ENCODE data around the gene PITPNB. TPM values are rescaled to one million over a fixed set of nuclear protein-coding genes. Genes with fewer than 3 reads are reported as not detected.

Gene PITPNB
- total and polyA plus RNA-seq, 2 of the 13 experiments (the other 11 are each of a cell fraction or from before 2014, with no cell fraction given): 17.0 to 30.1 TPM

DNA sequence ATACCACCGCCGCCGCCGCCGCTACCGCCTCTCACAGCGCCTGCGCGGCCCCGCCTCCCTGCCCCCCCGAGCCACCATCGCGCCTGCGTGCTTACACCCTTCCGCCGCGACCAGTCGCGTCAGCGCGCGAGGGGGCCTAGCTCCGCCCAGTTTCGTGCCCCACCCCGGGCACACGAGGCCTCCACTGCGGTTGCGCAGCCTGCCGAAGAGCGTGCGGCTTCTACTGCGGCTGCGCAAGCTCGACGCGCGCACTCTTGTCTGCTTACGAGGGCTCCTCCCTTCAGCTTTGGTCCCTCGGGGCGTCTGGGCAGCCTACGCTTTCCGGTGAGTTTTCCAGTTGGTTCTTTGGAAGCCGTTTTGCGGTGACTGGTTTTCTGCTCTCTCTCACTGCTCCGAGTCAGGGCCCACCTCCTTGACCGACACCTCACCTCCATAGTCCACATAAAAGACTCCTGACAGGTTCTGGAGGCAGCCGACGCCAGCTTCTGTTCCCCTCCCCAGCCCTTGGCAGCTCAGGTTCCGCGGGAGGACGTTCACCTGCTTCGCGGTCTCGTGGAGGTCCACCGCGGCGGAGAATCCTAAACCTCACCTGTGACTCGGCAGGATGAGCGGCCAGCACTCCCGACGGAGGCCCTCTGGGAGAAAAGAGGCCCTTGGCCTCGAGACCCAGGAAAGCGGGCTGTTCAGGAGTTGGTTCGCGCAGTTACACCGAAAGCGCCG is at the start of gene PITPNB (continued):
- TF ChIP-seq, protein P1, sequence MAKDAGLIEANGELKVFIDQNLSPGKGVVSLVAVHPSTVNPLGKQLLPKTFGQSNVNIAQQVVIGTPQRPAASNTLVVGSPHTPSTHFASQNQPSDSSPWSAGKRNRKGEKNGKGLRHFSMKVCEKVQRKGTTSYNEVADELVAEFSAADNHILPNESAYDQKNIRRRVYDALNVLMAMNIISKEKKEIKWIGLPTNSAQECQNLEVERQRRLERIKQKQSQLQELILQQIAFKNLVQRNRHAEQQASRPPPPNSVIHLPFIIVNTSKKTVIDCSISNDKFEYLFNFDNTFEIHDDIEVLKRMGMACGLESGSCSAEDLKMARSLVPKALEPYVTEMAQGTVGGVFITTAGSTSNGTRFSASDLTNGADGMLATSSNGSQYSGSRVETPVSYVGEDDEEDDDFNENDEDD (CRISPR knock-in tag; IDR thresholded peaks at IDR 0.05; ENCODE audit: borderline replicate concordance): peak; percentile 78; the same call in 1 of the 2 replicates
- peak; percentile 62 for TF ChIP-seq GABPA (IDR thresholded peaks at IDR 0.05; ENCODE audit: low read depth, low read length)
- TF ChIP-seq GABPA (CRISPR knock-in tag; IDR thresholded peaks at IDR 0.05; ENCODE audit: low read depth): peak; percentile 75
- no peak for TF ChIP-seq EHMT2 (IDR thresholded peaks at IDR 0.05; ENCODE audit: borderline replicate concordance, low read depth, low read length)
- TF ChIP-seq, protein P2, sequence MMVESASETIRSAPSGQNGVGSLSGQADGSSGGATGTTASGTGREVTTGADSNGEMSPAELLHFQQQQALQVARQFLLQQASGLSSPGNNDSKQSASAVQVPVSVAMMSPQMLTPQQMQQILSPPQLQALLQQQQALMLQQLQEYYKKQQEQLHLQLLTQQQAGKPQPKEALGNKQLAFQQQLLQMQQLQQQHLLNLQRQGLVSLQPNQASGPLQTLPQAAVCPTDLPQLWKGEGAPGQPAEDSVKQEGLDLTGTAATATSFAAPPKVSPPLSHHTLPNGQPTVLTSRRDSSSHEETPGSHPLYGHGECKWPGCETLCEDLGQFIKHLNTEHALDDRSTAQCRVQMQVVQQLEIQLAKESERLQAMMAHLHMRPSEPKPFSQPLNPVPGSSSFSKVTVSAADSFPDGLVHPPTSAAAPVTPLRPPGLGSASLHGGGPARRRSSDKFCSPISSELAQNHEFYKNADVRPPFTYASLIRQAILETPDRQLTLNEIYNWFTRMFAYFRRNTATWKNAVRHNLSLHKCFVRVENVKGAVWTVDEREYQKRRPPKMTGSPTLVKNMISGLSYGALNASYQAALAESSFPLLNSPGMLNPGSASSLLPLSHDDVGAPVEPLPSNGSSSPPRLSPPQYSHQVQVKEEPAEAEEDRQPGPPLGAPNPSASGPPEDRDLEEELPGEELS (CRISPR knock-in tag; IDR thresholded peaks at IDR 0.05): no peak
- TF ChIP-seq MXI1 (IDR thresholded peaks at IDR 0.05; ENCODE audit: borderline replicate concordance, low read depth, low read length): peak; percentile 77; the same call in 1 of the 3 replicates
- no peak for TF ChIP-seq TRIM24 (CRISPR knock-in tag; IDR thresholded peaks at IDR 0.05)
- no peak for TF ChIP-seq NCOA2 (CRISPR knock-in tag; IDR thresholded peaks at IDR 0.05)
- no peak for TF ChIP-seq JARID2 (CRISPR knock-in tag; IDR thresholded peaks at IDR 0.05; ENCODE audit: insufficient replicate concordance)
- no peak for TF ChIP-seq PPARG (CRISPR knock-in tag; conservative IDR thresholded peaks at IDR 0.05)
- no peak for TF ChIP-seq RAD51 (IDR thresholded peaks at IDR 0.05; ENCODE audit: borderline replicate concordance)
- no peak for TF ChIP-seq RCOR2 (CRISPR knock-in tag; IDR thresholded peaks at IDR 0.05)
- TF ChIP-seq MEF2D (CRISPR knock-in tag; IDR thresholded peaks at IDR 0.05): peak; percentile 33; the same call in 1 of the 2 replicates
- no peak for TF ChIP-seq ZNF350 (CRISPR knock-in tag; IDR thresholded peaks at IDR 0.05; ENCODE audit: borderline replicate concordance, low read depth)
- TF ChIP-seq, protein P3, sequence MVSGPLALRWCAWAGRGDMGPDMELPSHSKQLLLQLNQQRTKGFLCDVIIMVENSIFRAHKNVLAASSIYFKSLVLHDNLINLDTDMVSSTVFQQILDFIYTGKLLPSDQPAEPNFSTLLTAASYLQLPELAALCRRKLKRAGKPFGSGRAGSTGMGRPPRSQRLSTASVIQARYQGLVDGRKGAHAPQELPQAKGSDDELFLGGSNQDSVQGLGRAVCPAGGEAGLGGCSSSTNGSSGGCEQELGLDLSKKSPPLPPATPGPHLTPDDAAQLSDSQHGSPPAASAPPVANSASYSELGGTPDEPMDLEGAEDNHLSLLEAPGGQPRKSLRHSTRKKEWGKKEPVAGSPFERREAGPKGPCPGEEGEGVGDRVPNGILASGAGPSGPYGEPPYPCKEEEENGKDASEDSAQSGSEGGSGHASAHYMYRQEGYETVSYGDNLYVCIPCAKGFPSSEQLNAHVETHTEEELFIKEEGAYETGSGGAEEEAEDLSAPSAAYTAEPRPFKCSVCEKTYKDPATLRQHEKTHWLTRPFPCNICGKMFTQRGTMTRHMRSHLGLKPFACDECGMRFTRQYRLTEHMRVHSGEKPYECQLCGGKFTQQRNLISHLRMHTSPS (CRISPR knock-in tag; IDR thresholded peaks at IDR 0.05; ENCODE audit: low read depth): no peak
- no peak for TF ChIP-seq ZNF564 (CRISPR knock-in tag; IDR thresholded peaks at IDR 0.05)
- no peak for TF ChIP-seq NONO (IDR thresholded peaks at IDR 0.05)
- peak; percentile 82 for TF ChIP-seq NONO (CRISPR knock-in tag; conservative IDR thresholded peaks at IDR 0.05)
- TF ChIP-seq, protein P4, sequence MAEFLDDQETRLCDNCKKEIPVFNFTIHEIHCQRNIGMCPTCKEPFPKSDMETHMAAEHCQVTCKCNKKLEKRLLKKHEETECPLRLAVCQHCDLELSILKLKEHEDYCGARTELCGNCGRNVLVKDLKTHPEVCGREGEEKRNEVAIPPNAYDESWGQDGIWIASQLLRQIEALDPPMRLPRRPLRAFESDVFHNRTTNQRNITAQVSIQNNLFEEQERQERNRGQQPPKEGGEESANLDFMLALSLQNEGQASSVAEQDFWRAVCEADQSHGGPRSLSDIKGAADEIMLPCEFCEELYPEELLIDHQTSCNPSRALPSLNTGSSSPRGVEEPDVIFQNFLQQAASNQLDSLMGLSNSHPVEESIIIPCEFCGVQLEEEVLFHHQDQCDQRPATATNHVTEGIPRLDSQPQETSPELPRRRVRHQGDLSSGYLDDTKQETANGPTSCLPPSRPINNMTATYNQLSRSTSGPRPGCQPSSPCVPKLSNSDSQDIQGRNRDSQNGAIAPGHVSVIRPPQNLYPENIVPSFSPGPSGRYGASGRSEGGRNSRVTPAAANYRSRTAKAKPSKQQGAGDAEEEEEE (CRISPR knock-in tag; IDR thresholded peaks at IDR 0.05; ENCODE audit: borderline replicate concordance): 0 out of 2 replicates have a peak, but pooled peaks have one; percentile 45
- no peak for TF ChIP-seq ZEB1 (IDR thresholded peaks at IDR 0.05; ENCODE audit: insufficient replicate concordance, low read depth)
